ENCODE results near the gene TRIM9.

Gene TRIM9

GRCh38 chr14:51094901-51095853 is at the start of gene TRIM9:
TRIM9 (minus strand) TSS chr14:51095105; CDS start chr14:51094939, 166 bp downstream.
- peak; percentile 98 for DNase-seq

GRCh38 chr14:51140856-51141255 is 46.0 kb upstream of the TRIM9 start:
- DNase-seq = no peak

GRCh38 chr14:51140338-51140737 is 45.4 kb upstream of the TRIM9 start:
- no peak for DNase-seq

- peak; percentile 39 for DNase-seq
Observed at GRCh38 chr14:51139121-51139681, 44.3 kb upstream of the TRIM9 start.

- no peak for DNase-seq
Observed at GRCh38 chr14:51138404-51139103, 43.6 kb upstream of the TRIM9 start.

- no peak for DNase-seq
Observed at GRCh38 chr14:51131516-51131915, 36.6 kb upstream of the TRIM9 start.

GRCh38 chr14:51129130-51129529 is 34.2 kb upstream of the TRIM9 start:
- no peak for DNase-seq

- no peak for DNase-seq
Observed at GRCh38 chr14:51124029-51124428, 29.1 kb upstream of the TRIM9 start.

- DNase-seq = no peak
Observed at GRCh38 chr14:51121096-51121495, 26.2 kb upstream of the TRIM9 start.

GRCh38 chr14:51119411-51120051 is 24.6 kb upstream of the TRIM9 start:
- DNase-seq = no peak

- no peak for DNase-seq
Observed at GRCh38 chr14:51118993-51119392, 24.1 kb upstream of the TRIM9 start.

- no peak for DNase-seq
Observed at GRCh38 chr14:51117593-51117992, 22.7 kb upstream of the TRIM9 start.

GRCh38 chr14:51116682-51117081 is 21.8 kb upstream of the TRIM9 start:
- peak; percentile 12 for DNase-seq

GRCh38 chr14:51109651-51110050 is 14.7 kb upstream of the TRIM9 start:
- DNase-seq = no peak

- no peak for DNase-seq
Observed at GRCh38 chr14:51107801-51108200, 12.9 kb upstream of the TRIM9 start.

GRCh38 chr14:51104467-51104866 is 9.6 kb upstream of the TRIM9 start:
- no peak for DNase-seq

- peak; percentile 81 for DNase-seq
Observed at GRCh38 chr14:51097287-51097686, 2.4 kb upstream of the TRIM9 start.

GRCh38 chr14:51096870-51097269 is 2.0 kb upstream of the TRIM9 start:
- DNase-seq = no peak

- peak; percentile 75 for DNase-seq
Observed at GRCh38 chr14:51095854-51096823, 1.2 kb upstream of the TRIM9 start.

GRCh38 chr14:51094282-51094821 is 553 bp downstream of the TRIM9 start:
- DNase-seq = peak; percentile 63
